K562 (cell line): ENCODE measurements around the gene SETDB1. TPM values are rescaled to one million over a fixed set of nuclear protein-coding genes. Genes with fewer than 3 reads are reported as not detected.

Experiments used
- ATAC-seq: fragments of 200-7000 bp; cut with Tn5 transposase; 3 replicates; pipeline ENCODE4 v1.9.1; 2020; ENCODE audit warnings: moderate library complexity
- BruUV-seq: library from RNA; stranded (reverse); fragments of 400-500 nt; replicated peaks from 2 replicates; lab custom pipeline; 2021; lab: Mats Ljungman, UMichigan
- CTCF ChIA-PET: fragments of 300-600 bp; formaldehyde crosslinking; extraction: SDS; loops from one replicate; lab custom pipeline; 2021; ENCODE audit warnings: low intra/inter-chr PET ratio; lab: Yijun Ruan, JAX
- POLR2A ChIA-PET: fragments of 300-600, 350-650 bp; sonication (Branson Sonifier 250); formaldehyde crosslinking; extraction: SDS; loops from one replicate; lab custom pipeline; 2021; ENCODE audit warnings: antibody characterized with exemption, inconsistent platforms; lab: Yijun Ruan, JAX
- DNase-seq, 4 experiments: peaks; one replicate each; pipeline versions ENCODE4 v3.0.0 to v3.0.0-alpha.2; 2011 to 2018; ENCODE audit warnings: low spot score in 3 of 4, mixed read lengths in 3 of 4; ENCODE audit errors: extremely low read depth in 1 of 4
- FAIRE-seq: peaks from 2 replicates; lab custom pipeline; 2011; peaks lifted over from hg19 to GRCh38; lab: Jason Lieb, UNC
- H2AFZ ChIP-seq: 2 replicates; pipeline ENCODE4 v1.6.0; 2011; ENCODE audit warnings: low read depth, low read length, control low read depth, inconsistent platforms
- H3K27ac ChIP-seq: fragments of 200-600 bp; 3 replicates; pipeline ENCODE4 v1.8.0; 2011; ENCODE audit warnings: low read depth, mild to moderate bottlenecking, control low read depth, inconsistent platforms, low read length, moderate library complexity, mixed read lengths; ENCODE audit errors: extremely low read depth
- H3K27me3 ChIP-seq, 2 experiments: fragments of 300-600 bp in 1 of 2; 2 replicates in 1 of 2; 3 replicates in 1 of 2; pipeline versions ENCODE4 v1.6.0 to v1.8.0; 2011; ENCODE audit warnings: inconsistent platforms in 2 of 2, low read length in 2 of 2, mild to moderate bottlenecking in 1 of 2, mixed read lengths in 1 of 2, moderate library complexity in 1 of 2; ENCODE audit not compliant: control insufficient read depth in 2 of 2, insufficient read depth in 2 of 2
- H3K36me3 ChIP-seq: fragments of 300-600 bp; 3 replicates; pipeline ENCODE4 v1.8.0; 2011; ENCODE audit warnings: mild to moderate bottlenecking, low read length, inconsistent platforms; ENCODE audit not compliant: control insufficient read depth, insufficient read depth
- H3K4me1 ChIP-seq, 2 experiments: fragments of 200-600 bp in 1 of 2; replicated peaks in 1 of 2; 2 replicates in 1 of 2; 3 replicates in 1 of 2; pipeline versions ENCODE4 v1.5.1 to v1.8.0; 2011; ENCODE audit warnings: inconsistent platforms in 2 of 2, low read length in 2 of 2, mild to moderate bottlenecking in 1 of 2, mixed read lengths in 1 of 2, moderate library complexity in 1 of 2; ENCODE audit not compliant: control insufficient read depth in 2 of 2, insufficient read depth in 2 of 2
- H3K4me2 ChIP-seq: 2 replicates; pipeline ENCODE4 v1.6.1; 2011; ENCODE audit warnings: low read length, control low read depth, inconsistent platforms, mixed read lengths; ENCODE audit not compliant: insufficient read depth
- H3K4me3 ChIP-seq: fragments of 200-600 bp; sonication (generic), shearing (Covaris generic); 2 replicates; pipeline ENCODE4 v1.5.1; 2016; ENCODE audit warnings: control low read depth, inconsistent platforms
- H3K79me2 ChIP-seq: fragments of 200-600 bp; 3 replicates; pipeline ENCODE4 v1.8.0; 2011; ENCODE audit warnings: low read length, inconsistent platforms; ENCODE audit not compliant: control insufficient read depth, insufficient read depth
- H3K9ac ChIP-seq, 2 experiments: 2 replicates each; pipeline versions ENCODE4 v1.6.0 to v1.6.1; 2011; ENCODE audit warnings: low read depth in 2 of 2, low read length in 2 of 2, control low read depth in 1 of 2, inconsistent platforms in 1 of 2, mild to moderate bottlenecking in 1 of 2, mixed read lengths in 1 of 2; ENCODE audit not compliant: insufficient read depth in 1 of 2
- H3K9me1 ChIP-seq: one replicate; pipeline ENCODE4 v1.6.0; 2011; ENCODE audit warnings: inconsistent platforms, mild to moderate bottlenecking, low read length, moderate library complexity; ENCODE audit not compliant: control insufficient read depth, insufficient read depth
- H3K9me3 ChIP-seq: replicated peaks from 2 replicates; pipeline ENCODE4 v1.5.1; 2011; ENCODE audit warnings: low read depth, low read length, inconsistent platforms; ENCODE audit not compliant: control insufficient read depth, insufficient read depth
- H4K20me1 ChIP-seq: replicated peaks from 2 replicates; pipeline ENCODE4 v1.6.1; 2011; ENCODE audit warnings: low read length, inconsistent platforms, mixed read lengths; ENCODE audit not compliant: control insufficient read depth, insufficient read depth
- CTBP1 ChIP-seq: fragments of 450-650 bp; IDR thresholded peaks from 2 replicates; pipeline ENCODE4 v1.6.1; 2016; ENCODE audit warnings: borderline replicate concordance
- GTF2E2 ChIP-seq: fragments of 200-800 bp; sonication (Bioruptor generic); IDR thresholded peaks from 2 replicates; pipeline ENCODE4 v1.6.1; 2016; ENCODE audit warnings: missing genetic modification characterization, missing compliant biosample characterization
- KDM5B ChIP-seq: fragments of 200-600 bp; sonication (generic); IDR thresholded peaks from 2 replicates; pipeline ENCODE4 v1.6.1; 2012; ENCODE audit warnings: low read depth, mild to moderate bottlenecking, moderate library complexity, low read length, control low read depth, inconsistent platforms; ENCODE audit not compliant: insufficient replicate concordance
- MAZ ChIP-seq, 2 experiments: fragments of 450-650 bp in 1 of 2; sonication (generic) in 1 of 2; formaldehyde crosslinking; IDR thresholded peaks in 1 of 2; conservative IDR thresholded peaks in 1 of 2; 2 replicates each; pipeline versions ENCODE4 v1.4.0 to v1.5.0; 2020; ENCODE audit warnings: mild to moderate bottlenecking in 1 of 2, missing genetic modification reagents in 1 of 2
- SIRT6 ChIP-seq: IDR thresholded peaks from one replicate; pipeline ENCODE4 v1.6.1; 2012; ENCODE audit warnings: low read depth, mild to moderate bottlenecking, control low read depth, inconsistent platforms, low read length, moderate library complexity
- SMARCC2 ChIP-seq: fragments of 450-650 bp; IDR thresholded peaks from 2 replicates; pipeline ENCODE4 v1.6.1; 2017; ENCODE audit warnings: antibody characterized with exemption, moderate library complexity, mild to moderate bottlenecking, low read depth
- SOX6 ChIP-seq: fragments of 450-650 bp; IDR thresholded peaks from 2 replicates; pipeline ENCODE4 v1.6.1; 2014; ENCODE audit warnings: mild to moderate bottlenecking
- WGBS: fragments of 100-300 bp; shearing (Covaris generic); methylation state at CpG from one replicate; pipeline ENCODE4 v1.1.6; 2016; ENCODE audit warnings: low coverage, mixed read lengths; ENCODE audit not compliant: insufficient coverage; ENCODE audit errors: missing lambda C conversion rate; 5-methylcytosine and 5-hydroxymethylcytosine counted together
- in situ Hi-C: fragments of 300-500 bp; cut with MboI; formaldehyde crosslinking; loops from 4 replicates; pipeline ENCODE4 v1.15.0; 2018; ENCODE audit warnings: inconsistent platforms, mixed read lengths
- intact Hi-C: fragments of 100-400 bp; cut with micrococcal nuclease; formaldehyde crosslinking; loops from 2 replicates; pipeline ENCODE4 v1.14.2; 2022
- polyA plus RNA-seq, 8 experiments: library from polyadenylated mRNA; depleted of rRNA in 4 of 8; stranded (reverse) in 5 of 8; unstranded in 3 of 8; fragments of >200 nt; fragmentation: Nextera tagmentation in 2 of 8; fragmentation: Illumina TruSeq in 1 of 8; extraction: Ambion mirVana in 2 of 8; extraction: Trizol in 1 of 8; gene quantifications; 2 replicates each; pipeline versions ENCODE4 v1.2.1 to v1.2.3, GENCODE V29; 2011 to 2014; ENCODE audit warnings: inconsistent platforms in 1 of 8, missing spikeins in 1 of 8
- total RNA-seq, 7 experiments: library from RNA; depleted of rRNA in 6 of 7; stranded (reverse); fragments of >200 nt in 6 of 7; fragmentation: Illumina TruSeq in 2 of 7; extraction: Trizol in 2 of 7; gene quantifications; 2 replicates each; pipeline versions ENCODE4 v1.2.1 to v1.2.3, GENCODE V29; 2011 to 2021; ENCODE audit warnings: low replicate concordance in 1 of 7
- TF ChIP-seq, protein P1 (sequence below): sonication (generic); formaldehyde crosslinking; IDR thresholded peaks from 2 replicates; pipeline ENCODE4 v1.8.0; 2022; ENCODE audit warnings: mild to moderate bottlenecking, missing genetic modification reagents
- TF ChIP-seq, protein P2 (sequence below): fragments of 450-650 bp; IDR thresholded peaks from 2 replicates; pipeline ENCODE4 v1.6.1; 2016; ENCODE audit warnings: borderline replicate concordance

Gene SETDB1
- total and polyA plus RNA-seq, 9 of the 15 experiments (the other 6 are each of a cell fraction or from before 2014, with no cell fraction given): 21.5 to 64.4 (median 42.0) TPM

DNA sequence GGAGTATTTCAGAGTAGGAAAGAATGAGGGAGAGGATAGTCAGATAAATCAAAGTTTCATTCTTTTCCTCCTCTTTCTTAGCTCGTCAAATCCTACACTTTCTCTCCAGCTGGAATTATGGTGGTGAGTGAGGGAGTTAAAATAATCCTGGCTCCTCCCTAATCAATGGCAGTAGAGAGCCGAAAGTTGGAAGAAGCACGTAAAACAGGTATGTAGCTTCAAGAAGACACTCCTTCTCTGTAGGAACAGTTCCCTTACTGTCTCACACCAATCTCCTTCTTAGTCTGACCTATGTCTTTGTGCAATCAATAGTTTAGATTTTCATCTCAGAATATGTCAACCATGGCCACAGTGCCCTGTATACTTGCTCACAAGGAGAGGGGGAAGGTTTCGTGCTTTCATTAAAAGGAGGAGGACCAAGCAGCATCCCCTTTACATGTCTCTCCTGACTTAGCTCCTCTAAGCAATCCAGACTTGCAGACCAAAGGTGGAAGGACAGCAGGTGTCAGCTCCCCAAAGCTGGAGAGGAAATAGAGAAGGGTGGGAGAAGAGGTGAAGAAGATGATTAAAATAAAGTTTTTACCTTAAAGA lies 79.7 kb downstream of the SETDB1 start:
- BruUV-seq: no TSS peak
- ChIA-PET CTCF (interaction anchor here (0.9 to 1.9 kb wide), 2 partner anchors 26 to 750 kb away, joined by 3 to 12 read pairs; no protein-coding TSS in a partner anchor), POLR2A (interaction anchor here (0.5 to 2.9 kb wide), 24 partner anchors 10 to 503 kb away, joined by 3 to 22 read pairs (median 4); partner anchors contain the start of genes ANXA9, CERS2 and MCL1)
- WGBS: 12% methylated on average over 4 of the region's 4 CpGs
- Histone ChIP-seq H3K9me1 (no peaks in the 10 kb centered on the region), H3K27ac (peak overlapping the region; percentile 75), H3K4me2 (peak overlapping the region; percentile 100), H3K9me3 (no peaks in the 10 kb centered on the region), H3K27me3 (no peaks in the 10 kb centered on the region), H3K9ac (peak overlapping the region; percentile 88; a peak in 3 of 4 replicates), H3K79me2 (peaks cover 35% of the 10 kb centered on the region), H3K4me3 (peak overlapping the region; percentile 44), H4K20me1 (no peaks in the 10 kb centered on the region), H3K4me1 (peaks cover 46 to 53% of the 10 kb centered on the region in 2 experiments)
- FAIRE-seq: no peak
- intact Hi-C loops: loop anchor here (2.0 to 5.0 kb wide), 3 partner anchors 27 to 66 kb away; partner anchors contain the start of genes CDC42SE1 and GABPB2
- no peak for ATAC-seq
- TF ChIP-seq MAZ (CRISPR knock-in tag; conservative IDR thresholded peaks at IDR 0.05 in 1 of 2, IDR thresholded peaks at IDR 0.05 in 1 of 2) (no peak), SIRT6 (no peak), CTBP1 (peak; percentile 9; the same call in 1 of the 2 replicates), GTF2E2 (tag) (0 out of 2 replicates have a peak, but pooled peaks have one; percentile 37), SOX6 (no peak), KDM5B (peak; percentile 15), SMARCC2 (no peak; the same call in 1 of the 2 replicates)
- TF ChIP-seq, protein P1, sequence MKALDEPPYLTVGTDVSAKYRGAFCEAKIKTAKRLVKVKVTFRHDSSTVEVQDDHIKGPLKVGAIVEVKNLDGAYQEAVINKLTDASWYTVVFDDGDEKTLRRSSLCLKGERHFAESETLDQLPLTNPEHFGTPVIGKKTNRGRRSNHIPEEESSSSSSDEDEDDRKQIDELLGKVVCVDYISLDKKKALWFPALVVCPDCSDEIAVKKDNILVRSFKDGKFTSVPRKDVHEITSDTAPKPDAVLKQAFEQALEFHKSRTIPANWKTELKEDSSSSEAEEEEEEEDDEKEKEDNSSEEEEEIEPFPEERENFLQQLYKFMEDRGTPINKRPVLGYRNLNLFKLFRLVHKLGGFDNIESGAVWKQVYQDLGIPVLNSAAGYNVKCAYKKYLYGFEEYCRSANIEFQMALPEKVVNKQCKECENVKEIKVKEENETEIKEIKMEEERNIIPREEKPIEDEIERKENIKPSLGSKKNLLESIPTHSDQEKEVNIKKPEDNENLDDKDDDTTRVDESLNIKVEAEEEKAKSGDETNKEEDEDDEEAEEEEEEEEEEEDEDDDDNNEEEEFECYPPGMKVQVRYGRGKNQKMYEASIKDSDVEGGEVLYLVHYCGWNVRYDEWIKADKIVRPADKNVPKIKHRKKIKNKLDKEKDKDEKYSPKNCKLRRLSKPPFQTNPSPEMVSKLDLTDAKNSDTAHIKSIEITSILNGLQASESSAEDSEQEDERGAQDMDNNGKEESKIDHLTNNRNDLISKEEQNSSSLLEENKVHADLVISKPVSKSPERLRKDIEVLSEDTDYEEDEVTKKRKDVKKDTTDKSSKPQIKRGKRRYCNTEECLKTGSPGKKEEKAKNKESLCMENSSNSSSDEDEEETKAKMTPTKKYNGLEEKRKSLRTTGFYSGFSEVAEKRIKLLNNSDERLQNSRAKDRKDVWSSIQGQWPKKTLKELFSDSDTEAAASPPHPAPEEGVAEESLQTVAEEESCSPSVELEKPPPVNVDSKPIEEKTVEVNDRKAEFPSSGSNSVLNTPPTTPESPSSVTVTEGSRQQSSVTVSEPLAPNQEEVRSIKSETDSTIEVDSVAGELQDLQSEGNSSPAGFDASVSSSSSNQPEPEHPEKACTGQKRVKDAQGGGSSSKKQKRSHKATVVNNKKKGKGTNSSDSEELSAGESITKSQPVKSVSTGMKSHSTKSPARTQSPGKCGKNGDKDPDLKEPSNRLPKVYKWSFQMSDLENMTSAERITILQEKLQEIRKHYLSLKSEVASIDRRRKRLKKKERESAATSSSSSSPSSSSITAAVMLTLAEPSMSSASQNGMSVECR (CRISPR knock-in tag): no peak
- TF ChIP-seq, protein P2, sequence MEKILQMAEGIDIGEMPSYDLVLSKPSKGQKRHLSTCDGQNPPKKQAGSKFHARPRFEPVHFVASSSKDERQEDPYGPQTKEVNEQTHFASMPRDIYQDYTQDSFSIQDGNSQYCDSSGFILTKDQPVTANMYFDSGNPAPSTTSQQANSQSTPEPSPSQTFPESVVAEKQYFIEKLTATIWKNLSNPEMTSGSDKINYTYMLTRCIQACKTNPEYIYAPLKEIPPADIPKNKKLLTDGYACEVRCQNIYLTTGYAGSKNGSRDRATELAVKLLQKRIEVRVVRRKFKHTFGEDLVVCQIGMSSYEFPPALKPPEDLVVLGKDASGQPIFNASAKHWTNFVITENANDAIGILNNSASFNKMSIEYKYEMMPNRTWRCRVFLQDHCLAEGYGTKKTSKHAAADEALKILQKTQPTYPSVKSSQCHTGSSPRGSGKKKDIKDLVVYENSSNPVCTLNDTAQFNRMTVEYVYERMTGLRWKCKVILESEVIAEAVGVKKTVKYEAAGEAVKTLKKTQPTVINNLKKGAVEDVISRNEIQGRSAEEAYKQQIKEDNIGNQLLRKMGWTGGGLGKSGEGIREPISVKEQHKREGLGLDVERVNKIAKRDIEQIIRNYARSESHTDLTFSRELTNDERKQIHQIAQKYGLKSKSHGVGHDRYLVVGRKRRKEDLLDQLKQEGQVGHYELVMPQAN: 0 out of 2 replicates have a peak, but pooled peaks have one; percentile 20
- TF ChIP-seq, all 486 proteins: peak for 4
- Histone ChIP-seq H2AFZ (peak overlapping the region; percentile 89), H3K36me3 (no peaks in the 10 kb centered on the region)
- no peak for DNase-seq
- in situ Hi-C loops: no loop called here
